ENCODE measurements around the gene OR2A2. TPM values are rescaled to one million over a fixed set of nuclear protein-coding genes. Genes with fewer than 3 reads are reported as not detected.

Gene OR2A2
- not detected in 2 replicates for total RNA-seq

- no peak for DNase-seq (ENCODE audit: low read depth)
- FAIRE-seq, result no peak
- Histone ChIP-seq H3K27me3 (ENCODE audit: control insufficient read depth, insufficient read depth, low read length) (no peaks in the 10 kb centered on the region), H3K4me3 (ENCODE audit: low read depth, low read length) (no peak within 1 kb of the TSS), H3K36me3 (ENCODE audit: control insufficient read depth, insufficient read depth, low read length) (no peaks in the 10 kb centered on the region)
- TF ChIP-seq CTCF (IDR thresholded peaks at IDR 0.05; ENCODE audit: insufficient read depth, low read length, severe bottlenecking), result no peak
Measured at GRCh38 chr7:144109283-144109682, at the start of gene OR2A2. OR2A2 (plus strand) TSS chr7:144109583; CDS start chr7:144109583, 0 bp downstream.

GRCh38 chr7:144063710-144064109 lies 45.7 kb upstream of the OR2A2 start:
- no peak for DNase-seq (ENCODE audit: low read depth)
- Histone ChIP-seq H3K4me3 (ENCODE audit: low read depth, low read length) (no peak overlapping the region), H3K36me3 (ENCODE audit: control insufficient read depth, insufficient read depth, low read length) (no peaks in the 10 kb centered on the region), H3K27me3 (ENCODE audit: control insufficient read depth, insufficient read depth, low read length) (no peaks in the 10 kb centered on the region)
- no peak for FAIRE-seq
- TF ChIP-seq CTCF (IDR thresholded peaks at IDR 0.05; ENCODE audit: insufficient read depth, low read length, severe bottlenecking), result peak; percentile 25

GRCh38 chr7:144069511-144069910 lies 39.9 kb upstream of the OR2A2 start, which contains the start of gene OR2A25:
OR2A25 (plus strand) TSS chr7:144069811; CDS start chr7:144074220, 4,409 bp downstream.
- no peak for TF ChIP-seq CTCF (IDR thresholded peaks at IDR 0.05; ENCODE audit: insufficient read depth, low read length, severe bottlenecking)
- Histone ChIP-seq H3K36me3 (ENCODE audit: control insufficient read depth, insufficient read depth, low read length) (no peaks in the 10 kb centered on the region), H3K27me3 (ENCODE audit: control insufficient read depth, insufficient read depth, low read length) (no peaks in the 10 kb centered on the region), H3K4me3 (ENCODE audit: low read depth, low read length) (no peak within 1 kb of the TSS)
- DNase-seq (ENCODE audit: low read depth) (no peak), FAIRE-seq (no peak)

GRCh38 chr7:144069953-144070352 lies 39.4 kb upstream of the OR2A2 start:
- no peaks in the 10 kb centered on the region for H3K27me3 ChIP-seq (ENCODE audit: control insufficient read depth, insufficient read depth, low read length)
- H3K36me3 ChIP-seq (ENCODE audit: control insufficient read depth, insufficient read depth, low read length), result no peaks in the 10 kb centered on the region
- H3K4me3 ChIP-seq (ENCODE audit: low read depth, low read length), result no peak overlapping the region
- DNase-seq (ENCODE audit: low read depth) (no peak), FAIRE-seq (no peak)
- no peak for TF ChIP-seq CTCF (IDR thresholded peaks at IDR 0.05; ENCODE audit: insufficient read depth, low read length, severe bottlenecking)

GRCh38 chr7:144074374-144074773 lies 35.0 kb upstream of the OR2A2 start:
- TF ChIP-seq CTCF (IDR thresholded peaks at IDR 0.05; ENCODE audit: insufficient read depth, low read length, severe bottlenecking), result no peak
- H3K4me3 ChIP-seq (ENCODE audit: low read depth, low read length), result no peak overlapping the region
- no peaks in the 10 kb centered on the region for H3K27me3 ChIP-seq (ENCODE audit: control insufficient read depth, insufficient read depth, low read length)
- H3K36me3 ChIP-seq (ENCODE audit: control insufficient read depth, insufficient read depth, low read length), result no peaks in the 10 kb centered on the region
- DNase-seq (ENCODE audit: low read depth) (no peak), FAIRE-seq (no peak)

- Histone ChIP-seq H3K27me3 (ENCODE audit: control insufficient read depth, insufficient read depth, low read length) (no peaks in the 10 kb centered on the region), H3K4me3 (ENCODE audit: low read depth, low read length) (no peak within 1 kb of the TSS), H3K36me3 (ENCODE audit: control insufficient read depth, insufficient read depth, low read length) (no peaks in the 10 kb centered on the region)
- DNase-seq (ENCODE audit: low read depth) (no peak), FAIRE-seq (no peak)
- no peak for TF ChIP-seq CTCF (IDR thresholded peaks at IDR 0.05; ENCODE audit: insufficient read depth, low read length, severe bottlenecking)
Measured at GRCh38 chr7:144085978-144086377, 23.4 kb upstream of the OR2A2 start, which contains the start of gene OR2A12. OR2A12 (plus strand) TSS chr7:144086278; CDS start chr7:144095108, 8,830 bp downstream.
